D721Med (cell line): Measurements from ENCODE around the gene SS18L1.

Source experiments
- DNase-seq: peaks from one replicate; pipeline ENCODE4 v3.0.0; 2011; ENCODE audit warnings: low spot score; ENCODE audit not compliant: insufficient read length
- FAIRE-seq: peaks from 2 replicates; lab custom pipeline; 2011; peaks lifted over from hg19 to GRCh38; lab: Jason Lieb, UNC
- CTCF ChIP-seq: IDR thresholded peaks from 2 replicates; pipeline ENCODE4 v1.5.1; 2012; ENCODE audit warnings: mild to moderate bottlenecking, control low read depth; ENCODE audit not compliant: insufficient read depth; ENCODE audit errors: missing control alignments

Gene SS18L1

GRCh38 chr20:62212299-62212698 lies 68.7 kb downstream of the SS18L1 start:
- DNase-seq (no peak), FAIRE-seq (no peak)
- no peak for TF ChIP-seq CTCF

- TF ChIP-seq CTCF: no peak
- no peak for FAIRE-seq
- DNase-seq: no peak
These were observed 70.5 kb downstream of the SS18L1 start for GRCh38 chr20:62214067-62214466.

- DNase-seq (no peak), FAIRE-seq (no peak)
- no peak for TF ChIP-seq CTCF
These were observed 71.7 kb downstream of the SS18L1 start for GRCh38 chr20:62215020-62215990.

GRCh38 chr20:62215991-62216635 lies 72.5 kb downstream of the SS18L1 start:
- TF ChIP-seq CTCF: no peak
- FAIRE-seq (no peak), DNase-seq (no peak)

GRCh38 chr20:62216636-62217566 lies 73.3 kb downstream of the SS18L1 start:
- no peak for TF ChIP-seq CTCF
- DNase-seq: no peak

GRCh38 chr20:62217913-62218773 lies 74.6 kb downstream of the SS18L1 start:
- FAIRE-seq (no peak), DNase-seq (no peak)
- TF ChIP-seq CTCF: no peak

More at GRCh38 chr20:62216636-62217566, 73.3 kb downstream of the SS18L1 start:
- FAIRE-seq: no peak
